ENCODE measurements around the gene INPP5D.

The INPP5D gene

DNA sequence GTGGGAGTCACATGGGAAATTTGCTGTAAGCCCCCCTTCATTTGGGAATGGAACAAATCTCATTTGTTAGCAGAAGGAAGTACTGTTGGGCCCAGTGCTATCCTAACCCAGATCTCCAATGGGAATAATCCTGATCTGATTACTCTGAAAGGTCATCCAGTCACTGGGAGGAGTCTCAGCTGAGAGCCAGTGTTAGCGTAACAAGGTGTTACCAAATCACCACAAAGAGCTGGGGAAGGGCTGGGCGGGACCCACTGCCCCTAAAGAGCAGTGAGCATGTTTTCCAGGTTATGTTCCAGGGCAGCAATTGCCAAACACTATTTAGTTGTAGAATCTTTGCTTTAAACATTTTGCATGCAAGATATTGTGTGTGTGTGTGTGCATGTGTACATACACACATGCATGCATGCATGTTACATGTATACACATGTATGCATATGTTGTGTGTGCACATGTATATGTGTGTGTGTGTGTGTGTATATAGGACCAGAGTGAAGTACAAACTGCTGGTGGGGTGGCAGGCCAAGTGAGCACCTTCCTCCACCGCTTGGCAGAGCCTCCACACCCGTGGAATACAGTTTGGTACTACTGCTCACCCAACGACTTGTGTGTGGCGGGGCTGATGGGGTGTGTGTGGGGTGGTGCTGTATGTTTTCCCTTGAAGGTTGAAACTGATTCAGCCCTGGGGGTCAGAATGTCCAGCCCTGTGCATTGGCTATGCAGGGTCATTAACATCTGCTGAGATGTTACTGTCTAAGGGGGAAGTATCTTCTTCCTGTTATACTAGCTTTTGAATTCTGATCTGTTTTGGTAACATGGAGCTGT is 15.2 kb downstream of the INPP5D start:
- DNase-seq (ENCODE audit: low read depth in 2 of 2), result no peak

DNA sequence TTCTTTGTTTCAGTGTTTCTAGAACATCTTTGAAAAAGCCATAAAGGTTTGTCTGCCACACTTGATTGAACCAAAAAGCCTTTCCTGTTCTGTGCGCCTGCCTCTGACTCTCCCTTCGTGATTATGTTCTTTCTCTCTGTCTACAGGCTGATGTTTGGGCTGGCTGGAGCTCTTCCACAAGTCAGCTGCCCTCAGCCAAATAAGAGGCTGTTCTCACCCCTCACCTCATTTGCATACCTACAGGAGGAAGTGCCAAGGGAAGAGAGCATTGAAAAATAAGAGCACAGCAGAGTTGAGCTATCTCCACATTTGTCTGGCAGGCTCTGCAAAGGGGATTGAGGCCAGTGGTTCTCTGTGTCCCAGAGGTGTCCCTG is 15.8 kb downstream of the INPP5D start:
- no peak for DNase-seq (ENCODE audit: low read depth in 2 of 2)

DNA sequence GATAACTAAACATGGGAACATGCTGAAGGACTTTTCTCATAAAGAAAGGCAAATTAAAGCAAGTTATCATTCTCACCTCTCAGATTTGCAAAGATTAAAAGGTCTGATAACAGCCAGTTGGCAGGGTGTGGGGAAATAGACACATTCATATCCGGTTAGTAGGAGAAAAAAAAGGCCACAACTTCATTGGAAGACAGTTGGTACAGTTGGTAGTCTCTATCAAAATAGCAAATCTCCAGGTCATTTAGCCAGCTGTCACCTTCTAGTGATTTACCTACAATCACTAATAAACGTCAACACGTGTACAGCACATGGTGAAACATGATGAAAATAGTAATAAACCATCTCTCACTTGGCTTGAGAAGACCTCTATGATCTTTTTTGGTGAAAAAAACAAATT is 16.6 kb downstream of the INPP5D start:
- no peak for DNase-seq (ENCODE audit: low read depth in 2 of 2)

GRCh38 chr2:233079473-233079877 is 19.3 kb downstream of the INPP5D start:
- DNase-seq (ENCODE audit: low read depth in 2 of 2), result no peak

DNA sequence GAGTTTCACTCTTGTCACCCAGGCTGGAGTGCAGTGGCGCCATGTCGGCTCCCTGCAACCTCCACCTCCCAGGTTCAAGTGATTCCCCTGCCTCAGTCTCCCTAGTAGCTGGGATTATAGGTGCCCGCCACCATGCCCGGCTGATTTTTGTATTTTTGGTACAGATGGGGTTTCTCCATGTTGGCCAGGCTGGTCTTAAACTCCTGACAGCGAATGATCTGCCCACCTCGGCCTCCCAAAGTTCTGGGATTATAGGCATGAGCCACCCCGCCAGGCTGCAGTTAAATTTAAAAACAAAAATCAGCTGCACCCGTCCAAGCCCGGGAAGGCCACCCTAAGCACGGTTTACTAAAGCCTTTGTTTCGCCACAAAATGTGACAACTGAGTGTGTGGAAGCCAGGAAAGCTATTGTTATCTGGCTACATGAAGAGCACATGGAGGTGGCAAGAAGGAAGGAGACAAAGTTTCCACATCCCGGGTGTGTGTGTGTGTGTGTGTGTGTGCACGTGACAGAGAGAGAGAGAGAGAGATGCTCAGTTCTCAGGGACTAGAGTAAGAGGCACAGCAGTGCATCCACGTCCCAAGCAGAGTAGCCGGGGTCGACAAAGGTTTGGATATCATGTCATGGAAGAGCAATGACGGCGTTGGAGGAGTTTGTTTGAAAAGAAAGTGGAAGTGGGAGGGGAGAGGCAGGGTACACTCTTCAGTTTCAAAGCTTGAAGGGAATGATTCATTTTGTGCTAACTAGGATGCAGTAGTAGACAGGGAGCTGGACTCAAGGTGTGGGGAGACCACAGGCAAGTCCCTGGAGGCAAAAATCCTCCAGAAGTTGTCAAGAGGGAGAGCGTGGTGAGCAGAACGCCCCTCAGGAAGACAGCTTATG is 20.1 kb downstream of the INPP5D start:
- no peak for DNase-seq (ENCODE audit: low read depth in 2 of 2)

GRCh38 chr2:233080836-233081229 is 20.7 kb downstream of the INPP5D start:
- DNase-seq (ENCODE audit: low read depth in 2 of 2), result no peak

DNA sequence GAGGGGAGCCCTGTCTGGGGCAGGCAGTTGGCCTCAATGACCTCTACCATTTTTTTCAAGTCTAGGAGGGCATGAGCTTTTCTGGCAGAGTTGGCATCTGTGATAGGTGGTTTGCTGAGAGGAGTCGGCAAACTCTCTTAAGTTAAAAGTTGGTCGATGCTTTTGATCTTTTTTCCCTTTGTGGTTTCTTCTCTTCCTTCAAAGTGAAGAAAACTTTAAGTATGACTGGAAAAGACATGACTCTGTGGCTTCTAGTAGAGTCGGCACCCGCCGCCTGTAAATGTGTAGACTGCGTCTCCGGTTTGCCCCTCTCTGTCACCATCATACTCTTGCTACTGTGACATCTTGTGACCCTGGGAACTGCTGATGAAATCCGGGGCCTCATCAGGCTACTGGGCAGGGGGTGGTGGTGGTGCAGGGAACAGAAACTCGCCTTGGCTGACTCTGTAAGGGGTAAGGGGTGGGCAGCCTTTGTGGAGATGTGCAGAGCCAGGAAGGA is 21.1 kb downstream of the INPP5D start:
- DNase-seq (ENCODE audit: low read depth in 2 of 2), result no peak

DNA sequence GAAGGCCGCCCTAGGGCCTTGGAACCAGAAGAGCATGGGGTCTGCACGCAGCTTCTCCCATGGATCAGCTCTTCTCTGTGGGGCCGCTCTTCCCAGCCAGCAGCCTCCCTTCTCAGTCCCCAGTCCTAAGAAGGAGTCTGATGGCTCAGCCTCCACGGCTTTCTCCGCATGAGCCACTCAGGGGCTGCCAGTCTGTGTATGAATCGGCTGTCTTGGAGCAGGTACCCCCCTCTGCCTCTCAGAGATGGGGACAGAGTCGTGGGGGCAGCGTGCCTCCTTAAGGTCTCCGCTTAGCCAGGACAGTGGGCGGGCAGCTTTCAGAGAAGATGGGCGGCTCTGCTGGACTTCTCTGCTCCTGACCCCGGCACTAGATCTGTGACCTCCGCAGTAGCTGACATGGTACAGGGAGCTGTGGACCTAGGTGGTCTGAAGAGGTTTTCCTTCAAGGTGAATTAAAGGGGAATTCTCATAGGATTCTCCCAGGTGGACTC is 21.6 kb downstream of the INPP5D start:
- no peak for DNase-seq (ENCODE audit: low read depth in 2 of 2)

- DNase-seq (ENCODE audit: low read depth in 2 of 2), result no peak
These were observed 22.2 kb downstream of the INPP5D start for GRCh38 chr2:233082222-233082930.

- DNase-seq (ENCODE audit: low read depth in 2 of 2), result no peak
These were observed 23.0 kb downstream of the INPP5D start for GRCh38 chr2:233082931-233083755.

GRCh38 chr2:233083782-233084181 is 23.6 kb downstream of the INPP5D start:
- no peak for DNase-seq (ENCODE audit: low read depth in 2 of 2)

- no peak for DNase-seq (ENCODE audit: low read depth in 2 of 2)
These were observed 24.3 kb downstream of the INPP5D start for GRCh38 chr2:233084488-233084887.

GRCh38 chr2:233085037-233085838 is 25.1 kb downstream of the INPP5D start:
- DNase-seq (ENCODE audit: low read depth in 2 of 2), result no peak

- no peak for DNase-seq (ENCODE audit: low read depth in 2 of 2)
These were observed 25.7 kb downstream of the INPP5D start for GRCh38 chr2:233085839-233086150.

DNA sequence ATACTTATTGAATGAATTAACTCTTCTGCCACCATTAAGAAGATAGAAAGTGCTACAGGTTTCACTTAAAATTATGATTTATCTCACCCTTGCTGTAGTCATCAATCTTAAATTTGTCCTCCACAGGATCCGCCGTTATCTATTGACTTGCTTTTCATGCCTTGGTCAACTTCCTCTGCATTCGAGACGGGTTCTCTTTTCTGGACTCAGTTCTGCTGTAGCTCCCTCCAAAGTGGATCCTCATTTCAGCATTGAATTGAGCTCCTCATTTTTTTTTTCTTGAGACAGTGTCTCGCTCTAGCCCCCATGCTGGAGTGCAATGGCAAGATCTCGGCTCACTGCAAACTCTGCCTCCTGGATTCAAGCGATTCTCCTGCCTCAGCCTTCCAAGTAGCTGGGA is 27.6 kb downstream of the INPP5D start:
- no peak for DNase-seq (ENCODE audit: low read depth in 2 of 2)

- no peak for DNase-seq (ENCODE audit: low read depth in 2 of 2)
These were observed 28.8 kb downstream of the INPP5D start for GRCh38 chr2:233088972-233089345.

- DNase-seq (ENCODE audit: low read depth in 2 of 2), result no peak
These were observed 29.7 kb downstream of the INPP5D start for GRCh38 chr2:233089851-233090250.

DNA sequence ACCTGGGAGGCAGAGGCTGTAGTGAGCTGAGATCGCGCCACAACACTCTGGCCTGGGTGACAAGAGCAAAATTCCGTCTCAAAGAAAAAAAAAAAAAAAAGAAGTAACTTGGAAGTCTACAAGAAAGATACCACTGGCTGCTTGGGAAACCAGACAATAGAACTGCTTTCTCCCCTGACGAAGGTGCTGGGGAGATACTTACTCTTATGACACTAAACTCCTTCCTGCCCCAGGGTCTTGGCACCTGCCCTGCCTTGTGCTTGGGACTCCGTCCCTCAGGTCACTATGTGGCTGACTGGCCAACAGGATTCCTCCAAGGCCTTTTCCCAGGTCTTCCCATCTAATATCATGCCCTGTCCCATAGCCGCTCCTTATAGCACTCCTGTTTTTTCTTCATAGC is 30.7 kb downstream of the INPP5D start:
- no peak for DNase-seq (ENCODE audit: low read depth in 2 of 2)

- DNase-seq (ENCODE audit: low read depth in 2 of 2), result no peak
These were observed 31.6 kb downstream of the INPP5D start for GRCh38 chr2:233091595-233092375.

Measured in stimulated activated CD8-positive, alpha-beta memory T cell treated with anti-CD3 and anti-CD28 coated beads, Interleukin-7, amount 100 ng/mL, for 1 hour (primary cell).